SKM-1 (cell line): ENCODE data around the gene NOTCH2.
"Not testable (repeated sequence)": the region's sequence is repeated elsewhere in the genome, so short reads cannot be mapped to it uniquely, and the experiment has no call there.

Source experiments
- DNase-seq: peaks from one replicate; lab custom pipeline; 2025; ENCODE audit not compliant: unreplicated experiment; lab: John Stamatoyannopoulos, UW

Gene NOTCH2

DNA sequence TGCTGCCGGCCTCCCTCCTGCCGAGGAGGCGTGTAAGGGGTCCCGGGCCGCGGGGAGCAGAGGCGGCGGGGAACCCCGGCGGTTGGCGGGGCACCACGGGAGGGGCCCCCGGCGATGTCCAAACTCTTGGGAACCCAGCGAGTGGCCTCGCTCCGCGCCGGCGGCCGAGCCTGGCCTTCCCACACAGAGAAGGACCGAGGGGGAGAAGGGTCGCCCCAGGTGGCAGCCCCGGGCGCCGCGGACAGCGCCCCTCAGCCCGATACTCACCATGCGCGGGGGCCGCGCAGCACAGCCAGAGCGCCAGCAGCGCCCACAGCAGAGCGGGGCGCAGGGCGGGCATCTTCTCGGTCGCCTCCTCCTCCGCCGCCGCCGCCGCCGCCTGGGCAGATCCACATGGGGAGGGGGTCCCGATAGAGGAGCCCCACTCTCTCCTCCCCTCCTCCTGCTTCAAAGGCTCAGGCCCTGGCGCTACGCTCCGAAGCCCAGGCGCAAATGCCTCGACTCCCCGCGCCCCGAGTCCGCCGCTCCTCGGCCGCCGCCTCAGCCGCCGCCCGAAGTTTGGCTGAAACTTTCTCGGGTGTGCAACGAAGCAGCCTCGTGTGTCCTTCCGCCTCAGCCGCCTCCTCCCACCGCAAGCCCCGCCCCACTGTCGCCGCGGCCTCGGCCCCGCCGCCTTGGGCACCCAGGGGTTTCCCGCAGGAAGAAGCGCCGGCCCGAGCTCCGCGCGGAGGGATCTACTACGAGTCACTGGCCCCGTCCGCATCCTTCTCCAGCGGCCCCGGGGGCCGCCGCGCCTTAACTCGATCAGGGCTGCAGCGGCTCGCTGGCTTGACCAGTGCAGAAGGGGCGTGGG lies at the start of gene NOTCH2:
Gene NOTCH2, minus strand, starts transcription at position 596 of the 853 bp plus-strand sequence. Its CDS starts 256 bp downstream, at position 340.
- not testable (repeated sequence) for DNase-seq

GRCh38 chr1:120117371-120118177 lies 48.1 kb upstream of the NOTCH2 start:
- peak; percentile 26 for DNase-seq

GRCh38 chr1:120116094-120116493 lies 46.6 kb upstream of the NOTCH2 start:
- DNase-seq, result not testable (repeated sequence)

GRCh38 chr1:120113134-120113533 lies 43.7 kb upstream of the NOTCH2 start:
- DNase-seq, result not testable (repeated sequence)

DNA sequence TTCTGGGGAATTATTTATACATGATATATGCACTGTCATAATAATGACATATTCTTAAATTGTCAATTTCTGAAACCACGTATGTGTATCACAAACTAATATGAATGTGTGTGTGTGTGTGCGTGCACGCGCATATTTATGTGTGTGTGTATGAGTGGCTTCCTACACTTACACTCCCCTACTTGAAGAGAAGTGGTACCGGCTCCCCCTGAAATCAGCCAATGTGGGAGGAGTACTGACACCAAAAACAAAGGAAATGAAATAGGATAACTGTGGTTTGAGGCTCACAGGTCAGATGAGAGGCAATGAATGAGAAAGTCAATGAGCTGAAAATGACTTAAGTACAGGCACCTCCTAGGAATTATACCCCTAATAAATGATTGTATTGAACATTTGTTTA lies 42.8 kb upstream of the NOTCH2 start:
- not testable (repeated sequence) for DNase-seq

DNA sequence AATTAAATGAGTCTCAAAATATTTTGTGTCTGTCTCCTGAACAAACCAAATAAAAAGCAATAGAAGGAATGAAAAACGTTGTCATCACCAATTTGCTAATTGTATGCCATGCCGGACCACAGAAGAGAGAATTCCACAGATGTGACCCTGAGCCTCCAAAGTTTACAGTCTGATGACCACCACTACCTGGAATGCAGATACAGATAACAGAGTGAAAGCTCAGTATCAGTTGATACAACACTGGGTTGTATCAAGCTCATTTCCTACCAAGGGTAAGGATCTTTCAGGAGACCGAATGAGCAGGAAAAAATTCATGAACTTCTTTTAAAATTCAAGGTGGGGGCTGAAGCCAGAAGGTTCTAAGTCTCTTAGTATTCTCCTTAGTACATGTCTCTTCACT lies 42.3 kb upstream of the NOTCH2 start:
- DNase-seq, result not testable (repeated sequence)

DNA sequence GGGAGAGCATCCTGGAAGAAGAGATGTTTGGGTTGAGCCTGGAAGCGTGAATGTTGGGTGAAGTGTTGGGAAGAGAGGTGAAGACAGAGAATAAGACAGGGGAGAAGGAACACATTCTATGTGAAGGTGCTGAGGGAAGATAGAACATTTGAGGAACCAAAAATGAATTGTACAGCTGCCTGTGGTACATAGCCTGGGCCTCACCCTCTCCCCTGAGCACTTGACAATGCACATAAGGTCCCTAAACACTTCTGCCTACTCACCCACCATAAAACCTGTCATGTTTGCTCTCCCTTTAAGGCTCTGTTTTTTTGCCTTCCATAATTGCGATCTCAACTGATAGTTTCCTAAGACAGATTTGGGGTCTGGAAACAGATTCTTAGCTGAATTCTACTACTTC lies 41.5 kb upstream of the NOTCH2 start:
- not testable (repeated sequence) for DNase-seq

DNA sequence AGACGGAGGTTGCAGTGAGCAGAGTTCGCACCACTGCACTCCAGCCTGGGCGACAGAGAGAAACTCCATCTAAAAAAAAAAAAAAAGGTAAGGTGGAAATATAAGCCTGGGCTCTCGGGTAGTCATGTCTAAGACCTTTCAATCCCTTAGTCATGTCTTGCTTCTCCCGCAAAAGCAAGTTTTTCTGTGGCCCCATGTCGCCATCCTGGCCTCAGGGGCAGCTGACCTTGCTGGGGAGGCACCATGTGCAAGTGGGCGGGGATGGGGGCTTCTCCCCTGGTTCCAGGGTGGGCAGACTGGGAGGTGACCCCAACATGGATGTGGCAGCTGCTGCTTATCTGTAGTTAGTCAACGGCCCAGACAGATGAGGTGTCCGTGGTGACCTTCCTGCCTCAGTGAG lies 40.2 kb upstream of the NOTCH2 start:
- not testable (repeated sequence) for DNase-seq

DNA sequence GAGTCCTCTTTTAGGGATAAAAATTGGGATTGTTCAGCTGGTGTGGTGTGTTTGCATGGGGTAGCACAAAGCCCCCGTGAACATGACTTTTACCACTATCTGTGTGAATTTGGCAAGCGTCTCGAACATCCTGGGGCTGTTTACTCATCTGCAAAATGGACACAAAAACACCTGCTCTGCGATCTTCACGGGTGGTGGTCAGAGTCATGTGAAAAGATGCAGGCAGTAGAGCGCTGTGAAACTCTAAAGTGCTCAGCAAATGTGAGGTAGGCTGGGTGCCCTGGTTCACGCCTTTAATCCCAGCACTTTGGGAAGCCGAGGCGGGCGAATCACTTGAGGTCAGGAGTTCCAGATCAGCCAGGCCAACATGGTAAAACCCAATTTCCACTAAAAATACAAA lies 39.7 kb upstream of the NOTCH2 start:
- DNase-seq, result not testable (repeated sequence)

- not testable (repeated sequence) for DNase-seq
Measured at GRCh38 chr1:120105288-120105687, 35.8 kb upstream of the NOTCH2 start.

GRCh38 chr1:120103768-120104167 lies 34.3 kb upstream of the NOTCH2 start:
- not testable (repeated sequence) for DNase-seq

- not testable (repeated sequence) for DNase-seq
Measured at GRCh38 chr1:120101593-120101992, 32.1 kb upstream of the NOTCH2 start.

- not testable (repeated sequence) for DNase-seq
Measured at GRCh38 chr1:120100590-120100989, 31.1 kb upstream of the NOTCH2 start.

DNA sequence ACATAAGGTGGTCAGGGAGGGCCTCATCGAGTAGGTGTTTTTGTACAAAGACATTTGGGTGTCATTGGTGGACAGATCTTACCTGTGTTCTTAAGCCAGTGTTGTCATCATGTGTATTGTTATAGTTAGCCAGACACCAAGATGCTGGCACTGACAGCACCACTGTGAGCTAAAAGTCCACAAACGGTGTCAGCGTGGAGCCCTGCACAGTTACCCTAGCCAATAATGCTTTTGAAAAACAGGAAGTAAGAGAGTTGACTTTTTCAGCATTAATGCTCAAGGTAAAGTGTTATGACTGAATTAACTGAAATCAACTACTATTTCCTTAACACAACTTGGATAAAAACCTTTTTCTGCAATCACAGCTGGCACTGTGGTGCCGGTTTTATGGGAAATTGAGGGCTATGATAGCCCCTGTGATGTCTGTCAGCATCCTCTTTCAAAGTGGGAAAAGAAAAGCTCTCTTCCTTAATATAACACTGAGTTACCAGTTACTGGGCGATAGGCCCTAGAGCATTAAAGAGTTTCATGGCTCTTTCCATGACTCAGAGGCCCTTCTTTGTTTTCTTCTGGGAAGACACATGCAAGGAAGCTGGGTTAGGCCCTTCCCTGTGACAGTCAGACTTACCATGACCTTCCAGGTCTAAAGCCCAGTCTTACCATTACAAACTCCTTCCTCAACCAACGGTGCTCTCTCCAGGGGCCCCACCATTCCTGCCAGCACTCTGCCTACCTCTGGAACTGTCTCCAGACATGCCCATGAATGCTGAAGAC lies 29.7 kb upstream of the NOTCH2 start:
- DNase-seq, result not testable (repeated sequence)

GRCh38 chr1:120096981-120097545 lies 27.6 kb upstream of the NOTCH2 start:
- not testable (repeated sequence) for DNase-seq

DNA sequence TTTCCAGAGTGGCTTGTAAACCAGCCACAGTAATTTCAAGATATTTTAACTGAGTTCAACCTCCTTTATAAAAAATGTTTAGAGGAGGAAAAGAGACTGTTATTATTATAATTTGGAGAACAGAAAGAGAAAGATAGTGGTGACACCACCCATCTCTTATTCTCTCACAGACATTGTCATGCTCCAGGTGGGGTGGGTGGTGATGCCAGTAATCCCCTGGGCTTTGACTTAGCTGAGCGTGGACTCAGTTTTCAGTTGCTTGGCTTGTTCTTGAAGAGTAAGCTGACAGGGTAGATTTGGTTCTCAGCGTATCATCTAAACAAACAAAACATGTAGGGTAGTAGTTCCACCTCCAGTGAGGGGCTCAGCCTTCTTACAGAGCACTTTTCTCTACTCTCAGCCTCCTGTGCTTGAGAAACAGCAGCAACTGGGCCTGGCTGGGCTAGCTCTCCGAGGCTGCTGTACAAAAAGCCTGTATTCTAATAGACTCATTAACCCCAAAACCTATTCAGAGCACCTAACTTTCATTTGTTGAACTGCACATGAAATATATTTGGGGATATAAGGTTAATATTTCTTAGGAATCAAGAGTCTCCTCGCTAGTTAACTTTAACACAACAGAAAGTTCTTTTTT lies 24.2 kb upstream of the NOTCH2 start:
- not testable (repeated sequence) for DNase-seq

DNA sequence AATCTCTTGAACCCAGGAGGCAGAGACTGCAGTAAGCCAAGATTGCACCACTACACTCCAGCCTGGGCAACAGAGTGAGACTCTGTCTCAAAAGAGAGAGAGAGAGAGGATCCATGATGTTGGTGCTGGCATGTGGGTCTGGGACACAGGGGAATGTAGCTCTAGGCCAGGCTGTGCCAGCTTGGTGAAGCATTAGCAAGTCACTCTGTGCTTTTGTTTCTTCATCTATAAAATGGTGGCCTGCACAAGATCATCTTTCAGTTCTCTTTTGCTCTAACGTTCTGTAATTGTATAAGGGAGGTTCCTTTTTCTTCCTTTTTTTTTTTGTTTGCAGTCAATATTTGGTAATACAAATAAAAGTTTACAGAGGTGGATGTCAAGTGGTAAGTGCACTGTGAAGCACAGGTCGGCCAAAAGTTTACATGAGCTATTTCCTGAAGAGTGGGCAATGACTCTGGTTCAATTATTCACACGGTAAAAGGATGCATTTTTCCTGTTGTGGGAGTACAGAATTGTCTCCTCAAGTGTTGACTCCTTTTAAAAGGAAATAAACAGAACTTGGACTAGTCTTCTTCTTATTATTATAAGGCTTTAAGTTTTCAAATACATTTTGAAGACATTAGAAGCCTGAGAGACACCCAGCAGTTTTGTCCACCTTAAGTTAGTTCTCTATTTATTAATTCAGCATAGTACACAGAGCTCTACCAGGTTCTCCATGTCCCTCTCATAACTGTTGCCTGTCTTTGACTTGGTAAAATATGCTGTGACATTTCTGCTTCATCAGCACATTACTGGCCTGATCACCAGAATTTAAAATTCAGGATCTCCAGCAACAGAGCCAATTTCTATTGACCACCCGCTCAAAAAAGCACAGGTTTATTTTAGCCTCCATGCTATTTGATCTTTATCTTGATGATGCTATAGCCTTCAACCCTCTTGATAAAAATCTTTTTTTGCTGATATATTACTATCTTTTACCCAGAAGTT lies 23.1 kb upstream of the NOTCH2 start:
- not testable (repeated sequence) for DNase-seq

DNA sequence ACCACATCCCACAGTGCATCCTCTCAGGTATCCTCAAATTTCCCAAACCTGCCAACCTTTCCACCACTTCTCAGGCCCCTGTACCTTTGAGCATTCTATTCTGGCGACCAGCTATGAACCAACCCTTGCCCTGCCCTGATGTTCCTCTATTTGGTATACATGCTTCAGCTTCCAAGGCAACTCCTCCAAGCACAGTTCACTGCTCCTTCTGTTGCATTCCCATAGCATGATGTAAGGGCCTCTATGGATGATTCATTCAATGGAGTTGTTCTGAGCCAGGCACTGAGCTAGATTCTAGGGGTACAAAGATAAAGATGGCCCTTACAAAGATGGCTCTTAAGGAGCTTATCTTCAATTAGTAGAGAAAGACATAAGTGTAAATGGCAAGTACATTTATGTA lies 21.4 kb upstream of the NOTCH2 start:
- not testable (repeated sequence) for DNase-seq

DNA sequence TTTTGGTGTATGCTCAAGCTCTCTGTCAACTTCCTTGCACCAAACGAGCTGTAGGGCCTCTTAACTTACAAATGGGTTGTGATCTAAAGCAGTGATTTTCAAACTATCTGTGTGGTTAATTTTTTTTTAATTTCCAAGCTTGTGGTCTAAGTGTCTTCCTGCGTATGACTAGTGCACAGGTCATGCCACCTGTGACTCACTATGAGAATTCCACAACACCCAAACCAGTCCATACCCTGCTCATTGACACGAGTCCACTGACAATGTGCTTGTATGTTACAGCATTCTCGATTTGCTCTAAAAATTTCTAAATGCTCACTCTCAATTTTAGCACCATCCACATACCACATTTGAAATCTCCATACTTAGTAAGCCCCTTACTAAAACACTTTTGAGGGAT lies 18.5 kb upstream of the NOTCH2 start:
- DNase-seq, result not testable (repeated sequence)
